ENCODE measurements around the gene UNKL. TPM values are rescaled to one million over a fixed set of nuclear protein-coding genes. Genes with fewer than 3 reads are reported as not detected.

The UNKL gene
- total RNA-seq, 2 donors from 2014 or later, result 11.2 to 21.4 TPM

DNA sequence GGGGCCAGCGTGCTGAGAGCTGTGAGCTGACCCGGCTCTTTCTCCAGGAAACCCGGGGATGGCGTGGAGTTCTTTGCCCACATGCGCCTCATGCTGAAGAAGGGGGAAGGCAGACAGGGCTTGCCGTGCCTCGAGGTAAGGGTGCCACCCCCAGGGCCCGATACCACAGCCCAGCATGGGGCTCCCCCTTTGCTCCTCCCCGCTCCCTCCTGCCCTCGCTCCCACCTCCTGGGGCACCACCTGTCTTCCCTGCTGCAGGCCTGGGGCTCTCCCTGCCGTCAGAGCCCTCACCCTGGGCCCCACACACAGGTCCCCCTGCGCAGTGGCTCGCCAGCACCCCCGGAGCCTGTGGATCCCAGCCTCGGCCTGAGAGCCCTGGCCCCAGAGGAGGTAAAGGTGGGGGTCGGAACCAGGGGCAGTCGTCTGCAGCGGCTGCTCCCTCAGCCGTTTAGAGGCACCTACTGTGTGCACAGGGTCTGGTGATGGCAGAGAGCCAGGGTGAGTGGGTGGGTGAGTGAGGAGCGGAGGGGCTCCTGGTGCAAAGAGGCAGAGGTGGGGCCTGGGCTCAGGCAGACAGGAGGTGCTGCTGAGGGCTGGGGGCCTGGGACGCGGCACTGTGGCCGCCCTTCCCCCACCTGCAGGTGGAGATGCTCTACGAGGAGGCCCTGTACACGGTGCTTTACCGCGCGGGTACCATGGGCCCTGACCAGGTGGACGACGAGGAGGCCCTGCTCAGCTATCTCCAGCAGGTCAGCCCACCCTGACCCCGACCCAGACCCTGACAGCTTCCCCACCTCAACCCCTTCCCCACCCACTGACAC lies 75.4 kb downstream of the UNKL start:
- H3K27ac ChIP-seq, result no peak overlapping the region
- no peak overlapping the region for H3K4me3 ChIP-seq
- no peaks in the 10 kb centered on the region for H3K9me3 ChIP-seq
- intact Hi-C loops (cut with DNase I), result no loop called here
- no peaks in the 10 kb centered on the region for H3K36me3 ChIP-seq (replicated peaks in 1 of 2; ENCODE audit: insufficient read depth in 1 of 2, low read depth in 2 of 2)
- peaks cover 28% of the 10 kb centered on the region for H3K4me1 ChIP-seq
- ATAC-seq (no peak), DNase-seq (no peak)
- TF ChIP-seq, protein P1, sequence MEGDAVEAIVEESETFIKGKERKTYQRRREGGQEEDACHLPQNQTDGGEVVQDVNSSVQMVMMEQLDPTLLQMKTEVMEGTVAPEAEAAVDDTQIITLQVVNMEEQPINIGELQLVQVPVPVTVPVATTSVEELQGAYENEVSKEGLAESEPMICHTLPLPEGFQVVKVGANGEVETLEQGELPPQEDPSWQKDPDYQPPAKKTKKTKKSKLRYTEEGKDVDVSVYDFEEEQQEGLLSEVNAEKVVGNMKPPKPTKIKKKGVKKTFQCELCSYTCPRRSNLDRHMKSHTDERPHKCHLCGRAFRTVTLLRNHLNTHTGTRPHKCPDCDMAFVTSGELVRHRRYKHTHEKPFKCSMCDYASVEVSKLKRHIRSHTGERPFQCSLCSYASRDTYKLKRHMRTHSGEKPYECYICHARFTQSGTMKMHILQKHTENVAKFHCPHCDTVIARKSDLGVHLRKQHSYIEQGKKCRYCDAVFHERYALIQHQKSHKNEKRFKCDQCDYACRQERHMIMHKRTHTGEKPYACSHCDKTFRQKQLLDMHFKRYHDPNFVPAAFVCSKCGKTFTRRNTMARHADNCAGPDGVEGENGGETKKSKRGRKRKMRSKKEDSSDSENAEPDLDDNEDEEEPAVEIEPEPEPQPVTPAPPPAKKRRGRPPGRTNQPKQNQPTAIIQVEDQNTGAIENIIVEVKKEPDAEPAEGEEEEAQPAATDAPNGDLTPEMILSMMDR (IDR thresholded peaks at IDR 0.05), result no peak
- no peak for TF ChIP-seq POLR2A (IDR thresholded peaks at IDR 0.05)
- peaks cover 1 to 9% of the 10 kb centered on the region in 2 donors for H3K27me3 ChIP-seq
- WGBS, 2 donors, result 55 to 65% methylated on average over 27 to 28 of the region's 31 CpGs

DNA sequence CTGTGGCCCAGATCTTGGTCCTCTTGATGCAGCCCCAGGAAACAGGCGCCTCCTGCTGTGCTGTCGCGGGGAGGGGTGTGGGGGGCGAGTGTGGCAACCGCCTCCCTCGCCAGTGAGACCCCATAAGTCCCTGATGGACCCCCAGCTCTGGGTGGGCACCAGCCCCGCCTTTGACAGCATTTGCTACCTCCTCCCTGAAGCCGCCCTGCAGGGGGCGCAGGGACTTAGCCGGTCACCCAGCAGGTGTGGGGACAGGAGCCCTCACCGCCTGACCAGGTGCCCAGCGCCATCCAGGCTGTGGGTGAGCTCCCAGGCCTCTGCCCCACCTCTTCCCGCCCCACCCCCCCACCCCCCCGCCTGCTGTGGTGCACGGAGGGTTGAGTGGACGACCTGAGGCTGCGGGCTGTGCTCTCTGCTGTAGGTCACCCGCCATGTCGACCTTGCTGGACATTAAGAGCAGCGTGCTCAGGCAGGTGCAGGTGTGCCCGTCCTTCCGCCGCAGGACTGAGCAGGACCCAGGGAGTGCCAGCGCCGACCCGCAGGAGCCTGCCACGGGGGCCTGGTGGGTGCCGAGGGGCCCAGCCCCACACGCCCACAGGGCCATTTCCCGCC lies 76.3 kb downstream of the UNKL start:
- ATAC-seq (no peak), DNase-seq (peak; percentile 51 to 81 (median 72))
- 42% methylated on average over 27 of the region's 30 CpGs; no CpG with 5 or more reads in 1 of the 2 donors for WGBS, 2 donors
- no peak overlapping the region for H3K4me3 ChIP-seq
- intact Hi-C loops (cut with DNase I), result no loop called here
- H3K36me3 ChIP-seq (replicated peaks in 1 of 2; ENCODE audit: insufficient read depth in 1 of 2, low read depth in 2 of 2), result no peaks in the 10 kb centered on the region
- no peaks in the 10 kb centered on the region for H3K9me3 ChIP-seq
- no peak for TF ChIP-seq POLR2A (IDR thresholded peaks at IDR 0.05)
- TF ChIP-seq, protein P1 (IDR thresholded peaks at IDR 0.05), result peak; percentile 25 to 68 (median 49)
- H3K4me1 ChIP-seq, result peaks cover 28% of the 10 kb centered on the region
- H3K27me3 ChIP-seq, result peaks cover 8 to 17% of the 10 kb centered on the region in 2 donors
- no peak overlapping the region for H3K27ac ChIP-seq

DNA sequence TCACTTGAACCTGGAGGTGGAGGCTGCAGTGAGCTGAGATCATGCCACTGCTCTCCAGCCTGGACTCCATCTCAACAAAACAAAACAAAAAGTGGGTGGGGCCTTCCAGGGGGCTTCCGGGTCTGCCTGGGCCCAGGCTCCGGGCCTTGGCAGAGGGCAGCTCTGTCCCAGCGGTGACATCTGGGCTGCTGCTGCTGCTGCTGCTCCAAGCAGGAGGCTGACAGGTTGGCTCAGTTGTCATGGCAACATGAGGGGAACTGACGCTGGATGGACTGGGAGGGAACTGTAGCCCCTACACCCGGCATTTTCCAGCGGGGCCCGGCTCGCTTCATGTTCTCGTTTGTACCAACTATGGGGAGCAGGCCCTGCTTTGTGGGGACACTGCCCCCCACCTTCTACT lies 77.0 kb downstream of the UNKL start:
- Histone ChIP-seq H3K27me3 (peaks cover 8 to 25% of the 10 kb centered on the region in 2 donors), H3K4me1 (peaks cover 32% of the 10 kb centered on the region), H3K36me3 (replicated peaks in 1 of 2; ENCODE audit: insufficient read depth in 1 of 2, low read depth in 2 of 2) (no peaks in the 10 kb centered on the region), H3K9me3 (no peaks in the 10 kb centered on the region), H3K27ac (no peak overlapping the region), H3K4me3 (no peak overlapping the region)
- ATAC-seq, result no peak
- no peak for DNase-seq
- WGBS, 2 donors, result 56 to 61% methylated on average over 6 to 9 of the region's 9 CpGs
- TF ChIP-seq, protein P1 (IDR thresholded peaks at IDR 0.05), result no peak
- TF ChIP-seq POLR2A (IDR thresholded peaks at IDR 0.05), result no peak
- intact Hi-C loops (cut with DNase I), result no loop called here

DNA sequence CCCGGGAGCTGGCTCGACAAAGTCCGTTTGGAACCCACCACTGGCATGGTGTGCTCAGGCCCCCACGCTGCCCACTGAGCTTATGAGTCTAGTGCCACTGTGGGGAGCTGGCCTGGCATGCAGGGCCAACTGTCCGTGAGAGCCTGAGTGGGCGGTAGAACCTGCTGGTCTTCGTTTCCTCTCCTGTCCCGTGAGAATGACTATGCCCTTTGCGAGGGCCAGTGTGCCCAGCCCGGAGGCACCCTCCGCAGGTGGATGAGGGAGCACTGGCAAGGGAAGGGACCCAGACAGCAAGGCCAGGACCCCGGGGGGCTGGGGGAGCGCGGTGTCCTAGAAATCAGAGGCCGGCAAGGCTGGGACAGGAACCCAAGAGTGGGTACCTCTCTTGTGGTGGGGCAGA lies 77.9 kb downstream of the UNKL start:
- no peaks in the 10 kb centered on the region for H3K9me3 ChIP-seq
- no peak overlapping the region for H3K27ac ChIP-seq
- 47 to 53% methylated on average over 9 to 15 of the region's 15 CpGs for WGBS, 2 donors
- peaks cover 8 to 28% of the 10 kb centered on the region in 2 donors for H3K27me3 ChIP-seq
- H3K4me3 ChIP-seq, result no peak overlapping the region
- TF ChIP-seq, protein P1 (IDR thresholded peaks at IDR 0.05), result no peak
- no peak for TF ChIP-seq POLR2A (IDR thresholded peaks at IDR 0.05)
- ATAC-seq, result no peak
- no peak for DNase-seq
- no peaks in the 10 kb centered on the region for H3K36me3 ChIP-seq (replicated peaks in 1 of 2; ENCODE audit: insufficient read depth in 1 of 2, low read depth in 2 of 2)
- peaks cover 36% of the 10 kb centered on the region for H3K4me1 ChIP-seq
- intact Hi-C loops (cut with DNase I), result no loop called here
